ENCODE data around the gene SLAIN1. TPM values are rescaled to one million over a fixed set of nuclear protein-coding genes. Genes with fewer than 3 reads are reported as not detected.

Gene SLAIN1
- total and polyA plus RNA-seq, 5 experiments from 2014 or later: 25.8 to 61.4 (median 51.7) TPM

GRCh38 chr13:77693449-77693940 is 4.0 kb upstream of the SLAIN1 start:
- POLR2A ChIA-PET: no interaction called here
- no peaks in the 10 kb centered on the region for H3K27me3 Mint-ChIP-seq

GRCh38 chr13:77696006-77696878 is 1.2 kb upstream of the SLAIN1 start:
- H3K4me1 Mint-ChIP-seq: peaks cover 10 to 44% (median 32%) of the 10 kb centered on the region in 4 donors
- H3K9me3 Mint-ChIP-seq: no peaks in the 10 kb centered on the region
- peak overlapping the region; percentile 45 to 94 (median 82) for H3K27ac Mint-ChIP-seq
- POLR2A ChIA-PET: interaction anchor here (0.6 to 1.3 kb wide), 3 partner anchors 669 to 1710 kb away, joined by 3 to 4 read pairs (median 4); partner anchors contain the start of genes CLN5, FBXL3 and RBM26
- ATAC-seq (peak in 1 of 2 donors; percentile 3), DNase-seq (peak in 5 of 10 donors; percentile 11 to 62 (median 53))
- peaks cover 0 to 4% (median 0%) of the 10 kb centered on the region in 3 donors for H3K36me3 Mint-ChIP-seq
- H3K4me3 Mint-ChIP-seq: peak overlapping the region; percentile 77 to 96 (median 92)
- H3K27me3 Mint-ChIP-seq: no peaks in the 10 kb centered on the region

More at GRCh38 chr13:77693449-77693940, 4.0 kb upstream of the SLAIN1 start:
- DNase-seq (no peak), ATAC-seq (no peak)
- H3K27ac Mint-ChIP-seq: peak overlapping the region in 1 of 10 donors; percentile 41
- no peak overlapping the region for H3K4me3 Mint-ChIP-seq
- no peaks in the 10 kb centered on the region for H3K9me3 Mint-ChIP-seq
- no peaks in the 10 kb centered on the region for H3K36me3 Mint-ChIP-seq
- H3K4me1 Mint-ChIP-seq: peaks cover 6 to 21% (median 16%) of the 10 kb centered on the region in 4 donors

- POLR2A ChIA-PET: interaction anchor here (0.6 to 3.1 kb wide), 5 partner anchors 367 to 1709 kb away, joined by 3 to 16 read pairs (median 4); partner anchors contain the start of genes CLN5, FBXL3, MYCBP2 and RBM26
- Mint-ChIP-seq H3K4me3 (peak overlapping the region; percentile 77 to 96 (median 92)), H3K27ac (peak overlapping the region; percentile 45 to 94 (median 88)), H3K27me3 (no peaks in the 10 kb centered on the region), H3K4me1 (peaks cover 10 to 45% (median 33%) of the 10 kb centered on the region in 4 donors), H3K36me3 (peaks cover 0 to 4% (median 0%) of the 10 kb centered on the region in 3 donors), H3K9me3 (no peaks in the 10 kb centered on the region)
- DNase-seq (no peak), ATAC-seq (peak; percentile 3 to 12)
Observed at GRCh38 chr13:77696879-77697216, 639 bp upstream of the SLAIN1 start.

- Mint-ChIP-seq H3K27ac (peak overlapping the region; percentile 85 to 98 (median 94)), H3K4me3 (peak overlapping the region; percentile 92 to 100 (median 98)), H3K4me1 (peaks cover 10 to 61% (median 48%) of the 10 kb centered on the region in 4 donors), H3K36me3 (peaks cover 0 to 4% (median 3%) of the 10 kb centered on the region in 3 donors), H3K27me3 (no peaks in the 10 kb centered on the region), H3K9me3 (no peaks in the 10 kb centered on the region)
- ATAC-seq: peak; percentile 35 to 46
- POLR2A ChIA-PET: interaction anchor here (0.5 to 3.1 kb wide), 5 partner anchors 17 to 672 kb away, joined by 3 to 16 read pairs (median 4); partner anchors contain the start of genes FBXL3 and MYCBP2
- peak; percentile 35 to 72 (median 54) for DNase-seq
Observed at GRCh38 chr13:77698201-77699058, 943 bp downstream of the SLAIN1 start.

- Mint-ChIP-seq H3K4me1 (peaks cover 10 to 63% (median 50%) of the 10 kb centered on the region in 4 donors), H3K36me3 (peaks cover 0 to 4% (median 3%) of the 10 kb centered on the region in 3 donors), H3K9me3 (no peaks in the 10 kb centered on the region), H3K4me3 (peak overlapping the region; percentile 92 to 100 (median 98)), H3K27ac (peak overlapping the region; percentile 85 to 98 (median 94)), H3K27me3 (no peaks in the 10 kb centered on the region)
- ATAC-seq (no peak), DNase-seq (no peak)
- POLR2A ChIA-PET: interaction anchor here (0.7 to 3.1 kb wide), 2 partner anchors 17 to 369 kb away, joined by 3 to 16 read pairs; no protein-coding TSS in a partner anchor
Observed at GRCh38 chr13:77699059-77699680, 1.7 kb downstream of the SLAIN1 start.

GRCh38 chr13:77701305-77701704 is 3.8 kb downstream of the SLAIN1 start:
- ATAC-seq: no peak
- Mint-ChIP-seq H3K27me3 (no peaks in the 10 kb centered on the region), H3K9me3 (no peaks in the 10 kb centered on the region), H3K36me3 (peaks cover 7 to 14% (median 7%) of the 10 kb centered on the region in 3 donors), H3K4me1 (peaks cover 6 to 53% (median 46%) of the 10 kb centered on the region in 4 donors), H3K4me3 (no peak overlapping the region), H3K27ac (no peak overlapping the region)
- no peak for DNase-seq
- POLR2A ChIA-PET: no interaction called here

GRCh38 chr13:77702366-77702765 is 4.9 kb downstream of the SLAIN1 start:
- DNase-seq (no peak), ATAC-seq (no peak)
- POLR2A ChIA-PET: no interaction called here
- Mint-ChIP-seq H3K27ac (no peak overlapping the region), H3K9me3 (peaks cover 0 to 9% (median 0%) of the 10 kb centered on the region in 9 donors), H3K4me3 (peak overlapping the region in 3 of 10 donors; percentile 3 to 63 (median 12)), H3K36me3 (peaks cover 18 to 24% (median 18%) of the 10 kb centered on the region in 3 donors), H3K4me1 (peaks cover 9 to 56% (median 38%) of the 10 kb centered on the region in 4 donors), H3K27me3 (no peaks in the 10 kb centered on the region)

GRCh38 chr13:77703408-77703807 is 5.9 kb downstream of the SLAIN1 start:
- no peak overlapping the region for H3K4me3 Mint-ChIP-seq
- H3K4me1 Mint-ChIP-seq: peaks cover 12 to 67% (median 40%) of the 10 kb centered on the region in 4 donors
- POLR2A ChIA-PET: no interaction called here
- H3K36me3 Mint-ChIP-seq: peaks cover 28 to 35% (median 28%) of the 10 kb centered on the region in 3 donors
- peaks cover 0 to 18% (median 3%) of the 10 kb centered on the region in 9 donors for H3K9me3 Mint-ChIP-seq
- ATAC-seq (no peak), DNase-seq (no peak)
- no peaks in the 10 kb centered on the region for H3K27me3 Mint-ChIP-seq
- no peak overlapping the region for H3K27ac Mint-ChIP-seq

- Mint-ChIP-seq H3K4me3 (peak overlapping the region in 1 of 10 donors; percentile 20), H3K4me1 (peaks cover 19 to 70% (median 54%) of the 10 kb centered on the region in 4 donors)
- POLR2A ChIA-PET: no interaction called here
Observed at GRCh38 chr13:77714119-77714755, 16.8 kb downstream of the SLAIN1 start.

GRCh38 chr13:77715233-77715891 is 17.9 kb downstream of the SLAIN1 start:
- H3K4me3 Mint-ChIP-seq: peak overlapping the region in 2 of 10 donors; percentile 6
- peak overlapping the region in 4 of 10 donors; percentile 49 to 74 (median 59) for H3K27ac Mint-ChIP-seq
- no peaks in the 10 kb centered on the region for H3K27me3 Mint-ChIP-seq
- ATAC-seq (no peak), DNase-seq (no peak)
- POLR2A ChIA-PET: interaction anchor here (0.5 kb wide), 1 partner anchor 17 kb away, joined by 3 read pairs; no protein-coding TSS in a partner anchor
- H3K36me3 Mint-ChIP-seq: peaks cover 19 to 32% (median 20%) of the 10 kb centered on the region in 3 donors
- peaks cover 4 to 29% (median 18%) of the 10 kb centered on the region in 9 donors for H3K9me3 Mint-ChIP-seq
- H3K4me1 Mint-ChIP-seq: peaks cover 19 to 77% (median 59%) of the 10 kb centered on the region in 4 donors

More at GRCh38 chr13:77714119-77714755, 16.8 kb downstream of the SLAIN1 start:
- Mint-ChIP-seq H3K9me3 (peaks cover 5 to 36% (median 20%) of the 10 kb centered on the region in 9 donors), H3K36me3 (peaks cover 9 to 32% (median 19%) of the 10 kb centered on the region in 3 donors), H3K27me3 (no peaks in the 10 kb centered on the region), H3K27ac (peak overlapping the region in 2 of 10 donors; percentile 5 to 7)
- ATAC-seq (no peak), DNase-seq (no peak)

- Mint-ChIP-seq H3K4me1 (peaks cover 21 to 77% (median 60%) of the 10 kb centered on the region in 4 donors), H3K36me3 (peaks cover 20 to 33% (median 30%) of the 10 kb centered on the region in 3 donors), H3K4me3 (no peak overlapping the region), H3K9me3 (peaks cover 0 to 17% (median 7%) of the 10 kb centered on the region in 9 donors), H3K27me3 (no peaks in the 10 kb centered on the region), H3K27ac (no peak overlapping the region)
- no peak for DNase-seq
- POLR2A ChIA-PET: no interaction called here
- no peak for ATAC-seq
Observed at GRCh38 chr13:77716692-77717091, 19.2 kb downstream of the SLAIN1 start.

Measured in naive thymus-derived CD8-positive, alpha-beta T cell (primary cell).